GM21576 (cell line): ENCODE results near the gene GABARAPL2.

Experiments used
- ATAC-seq: cut with Tn5 transposase; IDR thresholded peaks from one replicate; pipeline ENCODE4 v1.9.1; 2021; ENCODE audit warnings: mild to moderate bottlenecking, moderate library complexity; ENCODE audit not compliant: unreplicated experiment

The GABARAPL2 gene

GRCh38 chr16:75552951-75553350 lies 13.2 kb upstream of the GABARAPL2 start:
- no peak for ATAC-seq

GRCh38 chr16:75555213-75555706 lies 10.9 kb upstream of the GABARAPL2 start:
- ATAC-seq, result peak; percentile 34

GRCh38 chr16:75555707-75556430 lies 10.3 kb upstream of the GABARAPL2 start, which contains the start of gene TMEM231:
TMEM231 (minus strand) TSS chr16:75556252; CDS start chr16:75556209, 43 bp downstream.
- ATAC-seq, result peak; percentile 97

GRCh38 chr16:75556431-75556950 lies 9.7 kb upstream of the GABARAPL2 start:
- ATAC-seq, result no peak

- ATAC-seq, result no peak
Observed at GRCh38 chr16:75558846-75559401, 7.3 kb upstream of the GABARAPL2 start.

- ATAC-seq, result no peak
Observed at GRCh38 chr16:75559564-75560372, 6.4 kb upstream of the GABARAPL2 start.

DNA sequence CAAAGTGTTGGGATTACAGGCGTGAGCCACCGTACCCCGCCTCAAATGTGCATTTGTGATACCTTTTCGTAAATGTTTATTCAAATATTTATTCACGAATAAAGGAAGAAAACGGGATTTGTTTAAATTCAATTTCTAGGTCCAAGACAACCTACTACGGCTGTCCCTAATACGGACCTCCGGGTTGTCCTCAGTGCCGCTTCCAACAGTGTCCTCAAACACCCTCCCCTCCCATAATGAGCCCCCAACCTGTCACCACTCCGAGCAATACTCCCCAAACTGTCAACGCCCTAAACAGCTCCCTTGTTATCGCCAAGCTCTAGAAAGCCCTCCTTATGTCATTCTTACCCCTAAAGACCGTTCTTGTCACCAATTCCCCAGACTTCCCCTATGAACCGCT lies 539 bp upstream of the GABARAPL2 start:
- peak; percentile 11 for ATAC-seq

DNA sequence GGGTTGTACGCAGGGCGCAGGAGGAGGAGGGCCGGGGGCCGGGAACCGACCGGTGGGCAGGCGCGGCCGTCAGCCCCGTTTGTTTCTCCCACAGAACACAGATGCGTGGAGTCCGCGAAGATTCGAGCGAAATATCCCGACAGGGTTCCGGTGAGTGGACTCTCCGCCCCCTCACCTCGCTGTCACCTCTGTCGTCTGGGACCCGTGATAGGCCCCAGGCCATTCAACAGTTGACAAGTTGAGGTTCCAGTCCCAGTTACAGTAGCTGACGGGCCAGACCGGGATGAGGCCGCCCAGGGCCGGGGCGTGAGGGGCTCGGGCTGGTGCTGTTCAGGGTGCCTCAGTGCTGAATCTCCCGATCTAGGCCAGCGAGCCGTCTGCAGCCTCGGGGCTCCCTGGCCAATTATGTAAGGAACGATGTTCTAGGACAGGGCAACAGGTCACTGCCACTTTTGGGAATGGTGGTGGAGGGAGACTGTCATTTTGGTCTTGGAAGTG lies 628 bp downstream of the GABARAPL2 start:
- ATAC-seq, result no peak

- ATAC-seq, result no peak
Observed at GRCh38 chr16:75567911-75568310, 1.7 kb downstream of the GABARAPL2 start.

DNA sequence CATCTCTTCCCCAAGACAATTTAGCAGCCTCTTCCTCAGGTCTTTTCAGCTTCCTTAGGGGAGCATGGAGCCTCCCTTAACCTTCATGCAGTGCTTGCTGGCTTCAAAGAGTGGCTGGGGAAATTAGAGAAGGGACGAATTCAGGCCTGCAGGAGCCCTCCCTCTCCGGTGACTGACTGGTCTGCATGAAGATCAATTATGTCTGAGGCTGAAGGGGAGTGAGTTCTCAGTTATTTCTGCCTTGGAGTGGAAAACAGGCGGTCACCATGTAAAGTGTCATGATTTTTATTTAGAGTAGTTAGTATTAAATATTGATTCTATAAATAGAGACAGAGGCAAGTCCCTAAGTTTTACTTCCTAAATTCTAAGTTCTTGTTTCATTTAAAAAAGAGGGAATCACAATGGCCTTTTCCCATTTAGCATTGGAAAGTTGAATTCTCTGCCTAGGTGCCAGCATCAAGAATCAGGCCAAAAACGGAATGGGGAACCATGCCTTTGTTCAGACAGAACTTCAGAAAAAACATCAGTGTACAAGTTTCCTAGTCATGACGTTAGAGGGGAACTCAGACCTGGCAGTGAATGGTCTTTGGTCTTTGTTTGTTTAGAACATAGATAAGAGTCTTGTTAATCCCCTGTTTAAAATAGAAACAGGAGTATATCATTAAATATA lies 4.4 kb downstream of the GABARAPL2 start:
- no peak for ATAC-seq

GRCh38 chr16:75572864-75573542 lies 6.8 kb downstream of the GABARAPL2 start:
- ATAC-seq, result no peak

DNA sequence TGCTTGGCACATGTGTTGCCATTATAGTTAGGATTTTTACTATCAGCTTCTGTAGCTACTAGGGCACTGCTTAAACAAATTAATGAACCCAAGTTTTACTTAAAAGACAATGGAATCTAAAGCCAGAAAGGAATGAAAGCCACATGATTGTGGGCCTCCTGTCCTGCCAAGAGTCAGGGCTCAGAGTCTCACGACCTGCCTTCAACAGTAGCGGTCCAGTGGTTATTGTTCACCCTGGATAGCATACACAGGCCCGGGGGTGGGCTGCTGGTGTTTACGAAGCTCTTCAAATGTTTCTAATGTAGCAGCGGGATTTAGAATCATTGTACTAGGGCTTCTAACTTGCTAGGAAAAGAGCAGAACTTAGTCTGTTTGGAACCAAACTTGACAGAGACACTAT lies 7.8 kb downstream of the GABARAPL2 start:
- ATAC-seq, result no peak

DNA sequence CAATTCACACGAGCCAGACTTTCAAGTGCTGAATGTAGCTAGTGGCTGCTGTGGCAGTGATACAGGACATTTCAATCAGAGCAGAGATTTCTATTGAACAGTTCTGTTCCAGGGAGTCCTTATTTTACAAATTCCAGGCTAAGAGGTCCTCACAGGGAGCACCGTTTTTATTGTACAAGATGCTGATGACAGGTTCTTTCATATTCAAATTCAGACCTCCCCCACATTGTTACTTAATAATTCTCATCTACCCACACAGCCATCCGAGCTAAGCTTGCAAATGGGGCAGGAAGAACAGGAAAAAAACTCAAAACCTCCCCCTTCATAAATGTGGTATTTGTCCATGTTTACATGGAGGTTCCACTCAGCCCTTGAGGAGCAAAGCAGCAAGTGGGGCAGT lies 9.8 kb downstream of the GABARAPL2 start:
- no peak for ATAC-seq

DNA sequence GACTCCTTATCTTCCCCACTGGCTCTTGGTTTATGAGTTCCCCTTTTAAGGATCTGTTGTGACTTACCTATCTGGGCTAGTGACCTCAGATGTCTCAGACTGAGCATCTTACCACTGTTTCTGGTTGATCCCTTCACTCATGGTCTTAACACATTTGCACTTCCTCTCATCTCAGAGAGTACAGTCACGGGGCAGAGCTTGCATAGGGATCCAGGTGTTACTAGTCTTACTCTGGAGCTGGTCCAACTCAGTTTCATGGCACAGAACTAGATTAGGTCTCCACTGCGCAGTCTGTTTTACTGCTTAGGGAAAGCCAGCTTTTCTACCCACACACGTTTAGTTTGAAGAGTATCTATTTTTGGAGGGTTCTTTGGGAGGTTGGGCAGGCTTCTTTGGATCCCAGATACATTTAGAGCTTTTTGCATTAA lies 10.2 kb downstream of the GABARAPL2 start:
- ATAC-seq, result peak; percentile 55

- no peak for ATAC-seq
Observed at GRCh38 chr16:75578212-75578611, 12.0 kb downstream of the GABARAPL2 start.

DNA sequence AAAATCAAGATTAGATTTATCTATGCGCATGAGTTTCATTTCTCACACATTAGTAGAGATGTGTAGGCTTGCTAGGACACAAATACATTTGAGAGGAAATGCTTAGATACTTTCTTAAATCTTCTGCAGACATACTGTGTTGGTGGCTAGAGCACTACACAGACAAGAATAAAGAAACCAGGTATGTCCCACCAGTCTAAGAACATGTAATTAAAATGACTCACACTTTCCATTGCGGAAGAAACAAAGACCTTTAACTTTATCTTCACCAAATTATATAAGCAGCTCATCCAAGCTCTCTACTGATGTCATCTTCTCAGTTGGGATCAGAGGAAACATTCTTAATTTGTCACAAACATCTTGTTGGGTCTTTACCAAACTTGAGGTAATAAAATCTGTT lies 12.5 kb downstream of the GABARAPL2 start:
- no peak for ATAC-seq

DNA sequence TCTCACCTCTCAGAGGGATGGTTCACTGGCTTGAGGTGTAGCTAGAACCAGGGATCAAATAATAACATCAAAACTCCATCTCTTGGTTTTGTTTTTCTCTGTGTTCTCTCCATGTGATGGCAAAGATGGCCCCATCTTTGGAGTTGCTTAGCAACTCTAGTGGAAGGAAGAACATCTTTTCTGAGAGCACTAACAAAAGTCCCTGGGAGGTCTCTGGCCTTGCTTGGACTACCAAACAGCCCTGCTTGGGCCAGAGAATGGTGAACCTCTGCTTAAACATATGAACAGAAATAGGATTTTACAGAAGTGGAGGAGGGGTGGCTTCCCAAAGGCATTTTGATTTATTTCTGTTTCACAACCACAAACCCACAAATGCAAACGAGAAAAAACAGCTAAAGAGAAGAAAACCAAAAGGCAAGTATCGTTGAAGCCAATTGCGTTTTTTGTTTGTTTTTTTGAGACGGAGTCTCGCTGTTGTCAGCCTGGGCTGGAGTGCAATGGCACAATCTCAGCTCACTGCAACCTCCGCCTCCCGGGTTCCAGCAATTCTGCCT lies 13.2 kb downstream of the GABARAPL2 start:
- ATAC-seq, result no peak

DNA sequence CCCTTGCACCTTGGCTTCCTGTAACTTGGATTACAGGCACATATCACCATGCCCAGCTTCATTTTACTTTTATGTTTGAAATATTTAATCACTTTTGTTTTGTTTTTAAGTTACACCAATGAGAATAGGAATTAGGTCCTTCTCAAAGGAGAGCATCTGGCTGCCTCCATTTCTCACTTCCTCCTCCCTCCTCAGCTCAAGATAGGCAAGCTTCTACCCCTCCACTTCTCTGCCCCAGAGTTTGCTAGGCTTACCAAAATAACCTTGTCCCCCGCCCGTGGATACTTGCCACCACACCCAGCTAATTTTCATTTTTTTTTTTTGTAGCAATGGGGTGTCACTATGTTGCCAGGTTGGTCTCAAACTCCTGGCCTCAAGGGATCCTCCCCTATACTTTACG lies 17.9 kb downstream of the GABARAPL2 start:
- peak; percentile 78 for ATAC-seq

- no peak for ATAC-seq
Observed at GRCh38 chr16:75588716-75589115, 22.5 kb downstream of the GABARAPL2 start.

- ATAC-seq, result no peak
Observed at GRCh38 chr16:75589306-75589705, 23.1 kb downstream of the GABARAPL2 start.
